Right lobe of liver (tissue), 6 donors: ENCODE measurements around the gene KLHDC10. TPM values are rescaled to one million over a fixed set of nuclear protein-coding genes. Genes with fewer than 3 reads are reported as not detected.
"Not testable (repeated sequence)": the region's sequence is repeated elsewhere in the genome, so short reads cannot be mapped to it uniquely, and the experiment has no call there.

Source experiments
- ATAC-seq, 4 donors: fragments of 200-7000 bp; cut with Tn5 transposase; one replicate each; pipeline ENCODE4 v1.9.1; 2020; ENCODE audit warnings: mild to moderate bottlenecking in 4 of 4, moderate library complexity in 4 of 4
- DNase-seq, 3 donors: peaks; one replicate each; pipeline ENCODE4 v3.0.0-alpha.2; 2020
- H3K27ac ChIP-seq, 3 donors: fragments of 200-600 bp; one replicate each; pipeline ENCODE4 v1.8.0; 2022
- H3K27me3 ChIP-seq, 2 donors: fragments of 200-600 bp; one replicate each; pipeline ENCODE4 v1.8.0; 2022
- H3K36me3 ChIP-seq, 4 donors: fragments of 200-600 bp; sonication (generic) in 1 of 4; one replicate each; pipeline versions ENCODE4 v1.5.1 to v1.8.0; 2017 to 2022; ENCODE audit warnings: control low read depth in 1 of 4
- H3K4me1 ChIP-seq, 4 donors: fragments of 200-600 bp; sonication (generic) in 1 of 4; one replicate each; pipeline versions ENCODE4 v1.5.1 to v1.8.0; 2017 to 2022; ENCODE audit warnings: control low read depth in 1 of 4
- H3K4me3 ChIP-seq, 3 donors: fragments of 200-600 bp; one replicate each; pipeline ENCODE4 v1.8.0; 2022
- H3K9me3 ChIP-seq, 4 donors: fragments of 200-600 bp; sonication (generic) in 1 of 4; one replicate each; pipeline versions ENCODE4 v1.5.1 to v1.8.0; 2017 to 2022; ENCODE audit warnings: control low read depth in 1 of 4
- POLR2A ChIP-seq: fragments of 450-650 bp; IDR thresholded peaks from one replicate; pipeline ENCODE4 v1.6.1; 2017; ENCODE audit warnings: antibody characterized with exemption, mild to moderate bottlenecking
- WGBS: methylation state at CpG from one replicate; pipeline ENCODE4 v1.1.6; 2018; ENCODE audit warnings: low coverage, low lambda C conversion rate; ENCODE audit not compliant: insufficient coverage; ENCODE audit errors: missing lambda C conversion rate; 5-methylcytosine and 5-hydroxymethylcytosine counted together
- intact Hi-C, 2 donors: fragments of 100-400 bp; cut with DNase I; formaldehyde crosslinking; loops; one replicate each; pipeline versions ENCODE4 v1.11.2 to v1.14.1; 2022
- total RNA-seq, 6 experiments: library from RNA; depleted of rRNA in 2 of 6; stranded (reverse); fragments of >200 nt in 2 of 6; fragmentation: NEBNext Ultra II Directional in 3 of 6; extraction: Animal tissue kit (Norgen Biotek cat#: 25700) in 3 of 6; gene quantifications; one replicate each; pipeline versions ENCODE4 v1.1.0 to v1.2.4, GENCODE V29; 2016 to 2023
- TF ChIP-seq, protein P1 (sequence below), 4 donors: fragments of 200-600 bp in 3 of 4; fragments of 450-650 bp in 1 of 4; IDR thresholded peaks; one replicate each; pipeline versions ENCODE4 v1.5.1 to v1.8.0; 2016 to 2022; ENCODE audit warnings: antibody characterized with exemption in 4 of 4, mild to moderate bottlenecking in 2 of 4
- donor health status: DM: no; HTN: yes; CAD: no.
- donor health status: DM: no; HTN: no; CAD: no.
- donor health status: DM: no; HTN: no; CAD: no.
- donor health status: DM: no; HTN: yes; CAD: no.
- donor health status: DM: no; HTN: yes; CAD: no.

Gene KLHDC10
- total RNA-seq, 6 experiments from 2014 or later = 12.7 to 35.4 (median 21.7) TPM

DNA sequence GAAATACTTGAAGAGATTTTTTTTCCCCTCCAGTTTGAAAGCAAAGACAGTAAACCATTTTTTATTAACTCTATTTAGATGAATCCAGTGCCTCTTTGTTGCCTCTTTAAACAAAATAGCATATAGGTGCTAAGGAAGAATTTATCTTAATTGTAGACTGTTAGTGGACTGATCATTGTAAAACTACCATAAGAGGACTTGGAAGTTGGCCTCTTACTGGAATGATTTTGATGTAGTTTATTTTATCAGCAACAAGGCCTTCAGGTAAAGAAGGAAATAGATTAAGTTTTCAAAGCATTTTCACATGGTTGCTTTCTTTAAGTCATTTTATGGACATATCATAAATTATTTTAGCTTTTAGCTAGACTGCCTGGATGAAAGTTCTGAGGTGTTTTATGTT lies 53.2 kb downstream of the KLHDC10 start:
- intact Hi-C loops = no loop called here
- no peak overlapping the region for H3K27ac ChIP-seq
- ATAC-seq = no peak

DNA sequence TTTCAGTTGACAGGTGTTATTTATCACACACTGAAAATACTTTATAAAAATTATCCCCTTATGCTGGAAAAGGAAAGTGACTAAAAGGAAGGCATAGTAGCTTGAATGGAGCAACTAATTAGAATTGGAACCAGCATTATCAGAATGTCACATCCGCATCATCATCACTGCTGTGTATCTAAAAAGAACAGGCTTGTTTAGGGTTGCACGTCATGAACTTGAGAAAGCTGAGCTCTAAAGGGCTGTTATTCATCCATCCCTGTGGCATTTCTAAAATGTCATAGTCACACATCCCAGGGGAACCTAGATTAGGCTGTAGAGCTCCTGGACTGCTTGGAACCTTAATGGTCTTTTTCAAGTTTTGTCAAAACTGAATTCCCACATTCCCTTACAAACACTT lies 54.4 kb downstream of the KLHDC10 start:
- Histone ChIP-seq H3K4me3 (no peak overlapping the region), H3K27ac (no peak overlapping the region), H3K4me1 (no peaks in the 10 kb centered on the region), H3K27me3 (no peaks in the 10 kb centered on the region), H3K9me3 (no peaks in the 10 kb centered on the region), H3K36me3 (peaks cover 0 to 73% (median 37%) of the 10 kb centered on the region in 4 donors)
- ATAC-seq (no peak), DNase-seq (no peak)
- intact Hi-C loops = no loop called here
- WGBS = 92% methylated on average over 2 of the region's 2 CpGs
- no peak for TF ChIP-seq POLR2A
- TF ChIP-seq, protein P1, sequence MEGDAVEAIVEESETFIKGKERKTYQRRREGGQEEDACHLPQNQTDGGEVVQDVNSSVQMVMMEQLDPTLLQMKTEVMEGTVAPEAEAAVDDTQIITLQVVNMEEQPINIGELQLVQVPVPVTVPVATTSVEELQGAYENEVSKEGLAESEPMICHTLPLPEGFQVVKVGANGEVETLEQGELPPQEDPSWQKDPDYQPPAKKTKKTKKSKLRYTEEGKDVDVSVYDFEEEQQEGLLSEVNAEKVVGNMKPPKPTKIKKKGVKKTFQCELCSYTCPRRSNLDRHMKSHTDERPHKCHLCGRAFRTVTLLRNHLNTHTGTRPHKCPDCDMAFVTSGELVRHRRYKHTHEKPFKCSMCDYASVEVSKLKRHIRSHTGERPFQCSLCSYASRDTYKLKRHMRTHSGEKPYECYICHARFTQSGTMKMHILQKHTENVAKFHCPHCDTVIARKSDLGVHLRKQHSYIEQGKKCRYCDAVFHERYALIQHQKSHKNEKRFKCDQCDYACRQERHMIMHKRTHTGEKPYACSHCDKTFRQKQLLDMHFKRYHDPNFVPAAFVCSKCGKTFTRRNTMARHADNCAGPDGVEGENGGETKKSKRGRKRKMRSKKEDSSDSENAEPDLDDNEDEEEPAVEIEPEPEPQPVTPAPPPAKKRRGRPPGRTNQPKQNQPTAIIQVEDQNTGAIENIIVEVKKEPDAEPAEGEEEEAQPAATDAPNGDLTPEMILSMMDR (IDR thresholded peaks at IDR 0.05) = no peak

More for the DNA sequence above, 53.2 kb downstream of the KLHDC10 start:
- no peak for DNase-seq
- H3K36me3 ChIP-seq = peaks cover 0 to 61% (median 30%) of the 10 kb centered on the region in 4 donors
- H3K4me1 ChIP-seq = no peaks in the 10 kb centered on the region
- TF ChIP-seq POLR2A = no peak
- TF ChIP-seq, protein P1 (IDR thresholded peaks at IDR 0.05) = no peak
- no peaks in the 10 kb centered on the region for H3K9me3 ChIP-seq
- no peak overlapping the region for H3K4me3 ChIP-seq
- no peaks in the 10 kb centered on the region for H3K27me3 ChIP-seq

DNA sequence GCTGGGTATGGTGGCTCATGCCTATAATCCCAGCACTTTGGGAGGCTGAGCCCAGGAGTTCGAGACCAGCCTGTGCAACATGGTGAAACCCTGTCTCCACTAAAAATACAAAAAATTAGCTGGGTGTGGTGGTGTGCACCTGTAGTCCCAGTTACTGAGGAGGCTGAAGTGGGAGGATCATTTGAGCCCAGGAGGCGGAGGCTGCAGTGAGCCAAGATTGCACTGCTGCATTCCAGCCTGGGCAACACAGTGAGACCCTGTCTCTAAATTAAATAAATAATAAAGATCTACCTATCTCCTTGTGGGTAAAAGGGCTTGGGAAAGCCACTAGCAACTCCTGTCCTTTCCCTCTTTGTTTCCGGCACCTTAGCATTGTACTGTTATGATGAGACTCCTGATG lies 56.5 kb downstream of the KLHDC10 start:
- H3K4me1 ChIP-seq, intact Hi-C loops, H3K27me3 ChIP-seq, H3K27ac ChIP-seq, ATAC-seq, H3K4me3 ChIP-seq, DNase-seq, H3K9me3 ChIP-seq: not testable (repeated sequence)
- WGBS = 100% methylated on average over 3 of the region's 3 CpGs
- peaks cover 0 to 77% (median 43%) of the 10 kb centered on the region in 4 donors for H3K36me3 ChIP-seq

DNA sequence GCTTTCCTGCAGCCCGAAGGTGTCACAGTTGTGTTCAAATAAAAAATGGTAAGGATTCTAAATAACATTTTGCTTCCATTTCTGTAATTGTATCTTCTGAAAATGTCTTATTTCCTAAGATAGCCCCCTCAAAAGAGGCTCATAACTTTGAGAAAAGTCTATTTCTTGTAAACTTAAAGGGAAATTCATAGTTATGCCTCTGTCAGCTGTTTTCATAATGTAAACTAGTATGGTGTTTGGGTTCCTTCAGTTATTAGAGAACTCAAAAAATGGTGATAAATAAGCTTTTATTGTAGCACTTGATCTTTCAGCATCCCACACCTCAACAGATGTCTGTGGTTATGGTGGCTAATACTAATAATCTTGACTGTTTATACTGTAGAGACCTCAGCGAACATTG lies 57.1 kb downstream of the KLHDC10 start:
- 92% methylated on average over 2 of the region's 2 CpGs for WGBS
- Histone ChIP-seq H3K27me3 (no peaks in the 10 kb centered on the region), H3K4me1 (no peaks in the 10 kb centered on the region), H3K9me3 (no peaks in the 10 kb centered on the region), H3K4me3 (no peak overlapping the region), H3K36me3 (peaks cover 0 to 77% (median 39%) of the 10 kb centered on the region in 4 donors), H3K27ac (no peak overlapping the region)
- intact Hi-C loops = no loop called here
- ATAC-seq (no peak), DNase-seq (no peak)
- TF ChIP-seq, protein P1 (IDR thresholded peaks at IDR 0.05) = no peak
- no peak for TF ChIP-seq POLR2A

DNA sequence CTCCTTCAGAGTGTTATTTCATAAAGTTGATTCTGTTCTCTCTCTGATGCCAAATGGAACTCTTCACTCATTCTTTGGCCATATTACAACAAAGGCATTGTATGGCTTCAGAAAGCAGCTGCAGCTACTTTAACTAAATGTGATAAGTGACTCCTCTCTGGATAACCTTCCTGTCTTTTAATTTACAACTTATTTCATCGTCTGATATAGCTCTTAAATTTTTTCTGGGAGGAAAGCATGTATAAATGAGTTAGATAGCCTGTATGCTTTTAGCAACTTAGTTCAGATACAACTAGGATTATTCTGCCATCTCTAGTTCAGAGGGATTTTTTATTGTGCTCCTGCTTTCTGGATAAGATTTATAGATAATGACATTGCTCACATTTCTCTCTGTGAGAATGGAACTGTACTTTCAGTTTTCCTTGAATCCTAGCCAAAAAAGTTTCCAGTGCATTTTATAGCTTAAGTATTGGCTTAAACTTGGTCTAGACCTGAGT lies 57.5 kb downstream of the KLHDC10 start:
- Histone ChIP-seq H3K27me3 (no peaks in the 10 kb centered on the region), H3K4me3 (no peak overlapping the region), H3K36me3 (peaks cover 0 to 73% (median 35%) of the 10 kb centered on the region in 4 donors), H3K4me1 (no peaks in the 10 kb centered on the region), H3K9me3 (no peaks in the 10 kb centered on the region), H3K27ac (no peak overlapping the region)
- ATAC-seq (no peak), DNase-seq (no peak)
- TF ChIP-seq POLR2A = no peak
- TF ChIP-seq, protein P1 (IDR thresholded peaks at IDR 0.05) = no peak
- intact Hi-C loops = no loop called here
- 76% methylated on average over 1 of the region's 1 CpG for WGBS
